NCI-H2227 treated with DMSO at 0.1 percent for 48 hours (cell line): ENCODE data around the gene CRY2.

Experiments
- DNase-seq: peaks from one replicate; lab custom pipeline; 2025; lab: John Stamatoyannopoulos, UW

CRY2 gene

GRCh38 chr11:45918331-45918941 is 71.2 kb downstream of the CRY2 start:
- peak; percentile 86 for DNase-seq

- no peak for DNase-seq
Measured at GRCh38 chr11:45918962-45919675, 71.8 kb downstream of the CRY2 start.

GRCh38 chr11:45919806-45920530 is 72.7 kb downstream of the CRY2 start:
- DNase-seq: no peak

- no peak for DNase-seq
Measured at GRCh38 chr11:45920531-45921477, 73.5 kb downstream of the CRY2 start.

- DNase-seq: no peak
Measured at GRCh38 chr11:45921561-45922424, 74.5 kb downstream of the CRY2 start.

- no peak for DNase-seq
Measured at GRCh38 chr11:45922425-45923082, 75.3 kb downstream of the CRY2 start, which contains the start of gene LARGE2. TSS of gene LARGE2 (plus strand) at chr11:45922656. CDS start at chr11:45922883, 227 bp downstream.

- no peak for DNase-seq
Measured at GRCh38 chr11:45924036-45924915, 77.0 kb downstream of the CRY2 start.

GRCh38 chr11:45924927-45925326 is 77.7 kb downstream of the CRY2 start:
- DNase-seq: no peak

GRCh38 chr11:45925550-45925949 is 78.3 kb downstream of the CRY2 start:
- DNase-seq: no peak

- DNase-seq: no peak
Measured at GRCh38 chr11:45926001-45926401, 78.7 kb downstream of the CRY2 start.

GRCh38 chr11:45926536-45927331 is 79.5 kb downstream of the CRY2 start:
- no peak for DNase-seq

GRCh38 chr11:45927332-45927683 is 80.0 kb downstream of the CRY2 start:
- no peak for DNase-seq

- DNase-seq: no peak
Measured at GRCh38 chr11:45927684-45928413, 80.6 kb downstream of the CRY2 start.

- no peak for DNase-seq
Measured at GRCh38 chr11:45928535-45929215, 81.4 kb downstream of the CRY2 start.

GRCh38 chr11:45929486-45930030 is 82.3 kb downstream of the CRY2 start:
- no peak for DNase-seq

- DNase-seq: no peak
Measured at GRCh38 chr11:45930031-45930794, 82.9 kb downstream of the CRY2 start.
